VCaP (cell line): Measurements from ENCODE around the gene NRG4.

ENCODE experiments used
- H3K27ac ChIP-seq: fragments of 450-650 bp; 2 replicates; pipeline ENCODE4 v1.5.1; 2017
- TF ChIP-seq, protein P1 (sequence below): fragments of 450-650 bp; conservative IDR thresholded peaks from 2 replicates; pipeline ENCODE4 v1.5.1; 2017; ENCODE audit warnings: mild to moderate bottlenecking, moderate library complexity

Gene NRG4

DNA sequence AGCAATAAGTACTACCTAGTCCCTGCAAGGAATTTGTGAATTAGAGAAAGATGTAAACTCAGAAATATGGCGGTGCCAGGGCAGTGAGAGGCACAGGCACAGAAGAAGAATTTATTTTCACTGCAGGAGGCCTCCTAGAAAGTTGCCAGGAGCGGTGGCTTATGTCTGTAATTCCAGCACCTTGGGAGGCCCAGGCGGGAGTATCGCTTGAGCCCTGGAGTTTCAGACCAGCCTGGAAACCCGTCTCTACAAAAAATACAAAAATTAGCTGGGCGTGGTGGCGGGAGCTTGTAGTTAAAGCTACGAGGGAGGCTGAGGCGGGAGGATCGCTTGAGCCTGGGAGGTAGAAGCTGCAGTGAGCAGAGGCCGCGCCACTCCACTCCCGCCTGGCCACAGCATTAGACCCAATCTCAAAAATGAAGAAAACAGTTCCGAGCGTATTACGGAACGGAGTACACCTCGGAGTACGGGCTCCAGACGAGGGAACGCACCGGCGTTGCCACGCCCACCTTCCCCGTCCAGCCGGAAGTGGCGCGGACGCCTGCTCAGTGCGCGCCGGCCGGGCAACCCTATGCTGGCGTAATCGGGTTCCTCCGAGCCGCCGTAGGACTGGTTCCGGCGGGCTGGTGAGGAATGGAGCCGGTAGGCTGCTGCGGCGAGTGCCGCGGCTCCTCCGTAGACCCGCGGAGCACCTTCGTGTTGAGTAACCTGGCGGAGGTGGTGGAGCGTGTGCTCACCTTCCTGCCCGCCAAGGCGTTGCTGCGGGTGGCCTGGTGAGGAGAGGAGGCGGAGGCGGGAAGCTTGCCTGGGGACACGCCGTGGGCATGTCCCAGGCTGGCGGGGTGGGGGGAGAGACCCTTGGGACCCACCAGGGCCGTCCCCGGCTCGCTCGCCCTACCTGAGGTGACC, 108.6 kb downstream of the NRG4 start, which contains the start of gene FBXO22:
Gene FBXO22 (plus strand): TSS at position 548 of the 909 bp plus-strand sequence. CDS start 86 bp downstream, at position 634.
- TF ChIP-seq, protein P1, sequence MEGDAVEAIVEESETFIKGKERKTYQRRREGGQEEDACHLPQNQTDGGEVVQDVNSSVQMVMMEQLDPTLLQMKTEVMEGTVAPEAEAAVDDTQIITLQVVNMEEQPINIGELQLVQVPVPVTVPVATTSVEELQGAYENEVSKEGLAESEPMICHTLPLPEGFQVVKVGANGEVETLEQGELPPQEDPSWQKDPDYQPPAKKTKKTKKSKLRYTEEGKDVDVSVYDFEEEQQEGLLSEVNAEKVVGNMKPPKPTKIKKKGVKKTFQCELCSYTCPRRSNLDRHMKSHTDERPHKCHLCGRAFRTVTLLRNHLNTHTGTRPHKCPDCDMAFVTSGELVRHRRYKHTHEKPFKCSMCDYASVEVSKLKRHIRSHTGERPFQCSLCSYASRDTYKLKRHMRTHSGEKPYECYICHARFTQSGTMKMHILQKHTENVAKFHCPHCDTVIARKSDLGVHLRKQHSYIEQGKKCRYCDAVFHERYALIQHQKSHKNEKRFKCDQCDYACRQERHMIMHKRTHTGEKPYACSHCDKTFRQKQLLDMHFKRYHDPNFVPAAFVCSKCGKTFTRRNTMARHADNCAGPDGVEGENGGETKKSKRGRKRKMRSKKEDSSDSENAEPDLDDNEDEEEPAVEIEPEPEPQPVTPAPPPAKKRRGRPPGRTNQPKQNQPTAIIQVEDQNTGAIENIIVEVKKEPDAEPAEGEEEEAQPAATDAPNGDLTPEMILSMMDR: no peak
- H3K27ac ChIP-seq: peak within 1 kb of the TSS; percentile 92

DNA sequence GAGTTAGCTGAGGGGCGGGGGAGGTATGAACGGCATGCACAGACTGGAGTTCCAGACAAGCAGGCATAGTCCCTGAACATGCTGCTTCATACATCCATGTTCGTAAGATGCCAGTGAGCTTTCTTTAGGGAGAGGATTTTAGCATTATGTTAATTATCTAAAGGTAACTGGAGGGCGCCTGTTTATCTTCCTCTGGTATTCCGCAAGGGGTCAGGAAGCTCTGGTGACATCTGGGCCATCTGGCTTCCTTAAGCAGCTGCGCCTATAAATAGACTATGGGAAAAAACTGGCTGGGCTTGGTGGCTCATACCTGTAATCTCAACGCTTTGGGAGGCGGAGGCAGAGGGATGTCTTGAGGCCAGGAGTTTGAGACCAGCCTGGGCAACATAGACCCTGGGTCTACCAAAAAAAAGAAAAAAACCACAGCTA, 110.1 kb downstream of the NRG4 start:
- TF ChIP-seq, protein P1: no peak
- H3K27ac ChIP-seq: peak overlapping the region; percentile 92

DNA sequence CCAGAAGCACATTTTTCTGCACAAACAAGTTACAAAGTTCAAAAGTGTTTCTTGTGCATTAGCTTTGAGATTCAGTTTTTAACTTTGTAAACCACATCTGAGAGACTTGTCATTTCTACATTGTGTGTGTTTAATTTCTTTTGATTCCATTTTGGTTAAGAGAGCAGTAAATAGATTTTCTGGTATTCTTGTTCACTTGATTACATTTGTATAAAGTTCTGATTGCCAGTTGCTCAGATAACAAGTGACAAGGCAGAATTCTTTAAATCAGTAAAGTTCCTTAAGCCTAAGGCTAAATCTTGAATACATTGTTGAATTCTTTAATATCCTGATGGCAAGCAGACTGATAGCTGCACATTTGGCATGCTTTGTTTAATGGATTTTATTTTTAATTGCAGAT, 111.6 kb downstream of the NRG4 start:
- TF ChIP-seq, protein P1: no peak
- no peak overlapping the region for H3K27ac ChIP-seq

DNA sequence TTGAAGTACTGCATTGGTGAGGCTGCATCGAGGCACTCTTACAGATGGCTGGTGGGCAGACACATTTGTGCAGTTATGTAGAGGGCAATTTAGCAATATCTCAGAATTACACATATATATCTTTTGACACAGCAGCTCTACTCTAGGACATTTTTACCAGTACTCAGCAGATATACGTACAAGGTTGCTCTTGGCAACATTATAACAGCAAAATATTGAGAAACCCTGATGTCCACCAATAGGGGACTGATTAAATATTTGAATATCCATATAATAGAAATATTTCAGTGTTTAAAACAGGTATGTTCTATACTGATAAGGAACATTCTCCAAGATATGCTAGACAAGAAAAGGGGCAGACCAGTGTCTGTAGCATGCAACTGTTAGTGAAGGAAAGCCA, 116.5 kb downstream of the NRG4 start:
- H3K27ac ChIP-seq: no peak overlapping the region

DNA sequence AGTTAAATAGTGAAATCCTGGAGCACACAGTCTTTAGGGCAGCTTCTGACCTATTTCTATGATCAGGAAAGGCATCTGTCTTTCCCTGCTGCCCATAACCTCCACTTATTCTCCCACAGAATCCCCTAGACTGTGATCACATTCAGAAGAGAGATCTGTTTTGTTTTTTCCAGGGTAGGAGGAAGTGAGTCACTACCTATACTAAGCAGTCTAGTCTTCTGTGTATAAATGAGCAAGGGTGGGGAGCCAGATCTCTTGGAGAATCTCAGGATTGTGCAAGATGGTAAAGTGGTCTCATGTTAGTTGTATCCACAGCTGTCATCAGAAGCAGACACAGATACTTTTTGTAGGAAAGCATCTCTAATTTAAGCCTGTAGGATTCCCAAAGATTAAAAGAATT, 120.3 kb downstream of the NRG4 start:
- TF ChIP-seq, protein P1: no peak
- H3K27ac ChIP-seq: no peak overlapping the region

More for the DNA sequence above, 116.5 kb downstream of the NRG4 start:
- TF ChIP-seq, protein P1: no peak
